KMS-11 (cell line): ENCODE measurements around the gene P2RY14.
"Not testable (repeated sequence)": the region's sequence is repeated elsewhere in the genome, so short reads cannot be mapped to it uniquely, and the experiment has no call there.

Experiments
- H2AFZ ChIP-seq: fragments of 200-600 bp; sonication (generic); 2 replicates; pipeline ENCODE4 v1.6.1; 2016; ENCODE audit warnings: antibody characterized with exemption, mixed run types, low read depth
- H3K27ac ChIP-seq: fragments of 200-600 bp; sonication (generic); 2 replicates; pipeline ENCODE4 v1.6.1; 2016; ENCODE audit warnings: mild to moderate bottlenecking, mixed run types
- H3K27me3 ChIP-seq: fragments of 200-600 bp; sonication (generic); 2 replicates; pipeline ENCODE4 v1.6.1; 2017; ENCODE audit warnings: mild to moderate bottlenecking, low read depth, mixed run types, moderate library complexity; ENCODE audit not compliant: insufficient read depth
- H3K36me3 ChIP-seq: fragments of 200-600 bp; sonication (generic); 2 replicates; pipeline ENCODE4 v1.6.1; 2017; ENCODE audit warnings: mild to moderate bottlenecking, mixed run types; ENCODE audit not compliant: insufficient read depth
- H3K4me1 ChIP-seq: fragments of 200-600 bp; sonication (generic); 2 replicates; pipeline ENCODE4 v1.6.1; 2016; ENCODE audit warnings: mild to moderate bottlenecking, low read depth, mixed run types; ENCODE audit not compliant: poor library complexity, severe bottlenecking
- H3K4me2 ChIP-seq: fragments of 200-600 bp; sonication (generic); 2 replicates; pipeline ENCODE4 v1.7.0; 2016; ENCODE audit warnings: mild to moderate bottlenecking, mixed run types
- H3K4me3 ChIP-seq: fragments of 200-600 bp; sonication (generic); IDR thresholded peaks from 2 replicates; pipeline ENCODE4 v1.6.1; 2017; ENCODE audit warnings: low read depth, low read length, mixed read lengths; ENCODE audit not compliant: insufficient read depth
- H3K79me2 ChIP-seq: fragments of 200-600 bp; sonication (generic); 2 replicates; pipeline ENCODE4 v1.6.1; 2016; ENCODE audit warnings: low read depth, mixed run types; ENCODE audit not compliant: insufficient read depth
- H3K9ac ChIP-seq: fragments of 200-600 bp; sonication (generic); 2 replicates; pipeline ENCODE4 v1.6.1; 2016; ENCODE audit warnings: mild to moderate bottlenecking, mixed run types
- H4K20me1 ChIP-seq: fragments of 200-600 bp; sonication (generic); 2 replicates; pipeline ENCODE4 v1.6.1; 2016; ENCODE audit warnings: mild to moderate bottlenecking, mixed run types; ENCODE audit not compliant: insufficient read depth
- TF ChIP-seq, protein P1 (sequence below): fragments of 200-600 bp; sonication (generic); conservative IDR thresholded peaks from 2 replicates; pipeline ENCODE4 v1.6.1; 2017; ENCODE audit warnings: low read depth, mild to moderate bottlenecking, antibody characterized with exemption, low read length, moderate library complexity, mixed read lengths

Gene P2RY14

DNA sequence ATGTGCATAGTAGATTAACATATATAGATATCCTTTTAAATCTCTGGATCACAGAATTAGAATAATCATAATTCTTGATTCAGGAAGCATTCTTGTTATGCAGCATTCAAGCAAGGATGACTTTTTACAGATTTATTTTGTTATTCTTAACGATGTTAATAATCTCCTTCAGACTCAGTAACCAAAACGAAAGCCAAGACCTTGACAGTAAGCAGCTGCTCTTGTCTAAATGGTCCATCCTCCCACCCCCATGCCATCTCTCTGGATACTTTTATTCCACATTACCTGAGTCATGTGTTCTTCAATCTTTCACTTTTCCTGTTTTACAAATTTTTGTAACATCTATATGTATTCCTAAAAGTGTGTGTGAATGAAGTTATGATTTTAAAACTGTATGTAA is 42.0 kb downstream of the P2RY14 start:
- H3K4me2 ChIP-seq, result no peak overlapping the region
- H3K4me3 ChIP-seq, result no peak overlapping the region
- no peaks in the 10 kb centered on the region for H3K79me2 ChIP-seq
- no peaks in the 10 kb centered on the region for H3K4me1 ChIP-seq
- no peak overlapping the region for H3K9ac ChIP-seq
- no peaks in the 10 kb centered on the region for H3K36me3 ChIP-seq
- TF ChIP-seq, protein P1, sequence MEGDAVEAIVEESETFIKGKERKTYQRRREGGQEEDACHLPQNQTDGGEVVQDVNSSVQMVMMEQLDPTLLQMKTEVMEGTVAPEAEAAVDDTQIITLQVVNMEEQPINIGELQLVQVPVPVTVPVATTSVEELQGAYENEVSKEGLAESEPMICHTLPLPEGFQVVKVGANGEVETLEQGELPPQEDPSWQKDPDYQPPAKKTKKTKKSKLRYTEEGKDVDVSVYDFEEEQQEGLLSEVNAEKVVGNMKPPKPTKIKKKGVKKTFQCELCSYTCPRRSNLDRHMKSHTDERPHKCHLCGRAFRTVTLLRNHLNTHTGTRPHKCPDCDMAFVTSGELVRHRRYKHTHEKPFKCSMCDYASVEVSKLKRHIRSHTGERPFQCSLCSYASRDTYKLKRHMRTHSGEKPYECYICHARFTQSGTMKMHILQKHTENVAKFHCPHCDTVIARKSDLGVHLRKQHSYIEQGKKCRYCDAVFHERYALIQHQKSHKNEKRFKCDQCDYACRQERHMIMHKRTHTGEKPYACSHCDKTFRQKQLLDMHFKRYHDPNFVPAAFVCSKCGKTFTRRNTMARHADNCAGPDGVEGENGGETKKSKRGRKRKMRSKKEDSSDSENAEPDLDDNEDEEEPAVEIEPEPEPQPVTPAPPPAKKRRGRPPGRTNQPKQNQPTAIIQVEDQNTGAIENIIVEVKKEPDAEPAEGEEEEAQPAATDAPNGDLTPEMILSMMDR, result no peak
- H3K27ac ChIP-seq, result no peak overlapping the region
- H4K20me1 ChIP-seq, result no peaks in the 10 kb centered on the region
- no peaks in the 10 kb centered on the region for H3K27me3 ChIP-seq
- no peak overlapping the region for H2AFZ ChIP-seq

DNA sequence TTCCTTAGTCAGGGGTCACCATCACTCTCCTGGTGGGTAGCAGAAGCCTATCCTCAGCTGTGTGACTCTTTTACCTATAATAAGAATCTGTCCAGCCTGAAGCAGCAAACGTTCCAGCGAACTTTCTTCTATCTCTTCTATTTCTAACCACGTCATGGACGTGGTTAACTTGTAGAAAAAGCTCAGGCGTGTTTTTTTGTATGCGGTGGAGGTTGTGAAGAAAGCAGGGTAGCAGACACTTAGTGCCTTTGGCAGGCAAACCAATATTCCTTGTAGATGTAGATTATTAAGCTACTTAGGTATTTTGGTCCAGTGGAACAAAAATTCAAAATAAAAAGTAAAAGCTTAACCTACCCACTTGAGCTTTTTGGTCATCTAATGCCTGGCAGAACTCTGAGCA is 43.5 kb downstream of the P2RY14 start:
- H3K36me3 ChIP-seq, result no peaks in the 10 kb centered on the region
- H2AFZ ChIP-seq, result no peak overlapping the region
- no peaks in the 10 kb centered on the region for H3K4me1 ChIP-seq
- H3K9ac ChIP-seq, result no peak overlapping the region
- H3K79me2 ChIP-seq, result no peaks in the 10 kb centered on the region
- no peaks in the 10 kb centered on the region for H4K20me1 ChIP-seq
- TF ChIP-seq, protein P1, result no peak
- H3K27me3 ChIP-seq, result no peaks in the 10 kb centered on the region
- H3K4me2 ChIP-seq, result no peak overlapping the region
- H3K4me3 ChIP-seq, result no peak overlapping the region
- H3K27ac ChIP-seq, result no peak overlapping the region

DNA sequence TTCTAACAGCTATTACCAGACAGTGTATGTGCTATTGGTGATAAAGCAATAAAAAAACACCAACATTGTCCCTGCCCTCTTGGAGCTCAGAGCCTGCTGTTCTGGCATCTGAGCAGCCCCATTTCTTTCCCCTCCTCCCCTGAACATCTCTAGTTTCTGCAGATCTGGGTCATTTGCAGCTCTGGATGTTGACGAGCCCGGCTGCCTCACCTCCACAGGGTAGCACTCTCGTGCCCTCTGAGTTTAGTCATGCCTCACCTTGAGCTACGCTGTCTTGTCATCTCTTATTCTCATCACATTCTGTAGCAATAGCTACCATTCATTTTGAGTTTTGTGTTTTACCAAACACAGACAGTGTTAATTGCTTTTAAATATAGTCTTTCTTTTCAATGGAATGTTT is 45.4 kb downstream of the P2RY14 start:
- no peak overlapping the region for H3K9ac ChIP-seq
- H3K36me3 ChIP-seq, result no peaks in the 10 kb centered on the region
- H4K20me1 ChIP-seq, result no peaks in the 10 kb centered on the region
- no peak overlapping the region for H3K27ac ChIP-seq
- no peak overlapping the region for H3K4me3 ChIP-seq
- TF ChIP-seq, protein P1, result no peak
- no peak overlapping the region for H3K4me2 ChIP-seq
- no peaks in the 10 kb centered on the region for H3K79me2 ChIP-seq
- no peaks in the 10 kb centered on the region for H3K27me3 ChIP-seq
- peaks cover 4% of the 10 kb centered on the region for H3K4me1 ChIP-seq
- H2AFZ ChIP-seq, result no peak overlapping the region

DNA sequence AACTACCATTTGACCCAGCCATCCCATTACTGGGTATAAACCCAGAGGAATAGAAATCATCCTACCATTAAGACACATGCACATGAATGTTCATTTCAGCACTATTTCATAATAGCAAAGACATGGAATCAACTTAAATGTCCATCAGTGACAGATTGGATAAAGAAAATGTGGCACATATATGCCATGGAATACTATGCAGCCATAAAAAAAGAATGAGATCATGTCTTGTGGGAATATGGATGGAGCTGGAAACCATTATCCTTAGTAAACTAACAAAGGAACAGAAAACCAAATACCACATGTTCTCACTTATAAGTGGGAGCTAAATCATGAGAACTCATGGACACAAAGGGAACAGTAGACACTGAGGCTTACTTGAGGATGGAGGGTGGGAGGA is 45.9 kb downstream of the P2RY14 start:
- H3K4me1 ChIP-seq, H2AFZ ChIP-seq, H3K4me3 ChIP-seq: not testable (repeated sequence)

DNA sequence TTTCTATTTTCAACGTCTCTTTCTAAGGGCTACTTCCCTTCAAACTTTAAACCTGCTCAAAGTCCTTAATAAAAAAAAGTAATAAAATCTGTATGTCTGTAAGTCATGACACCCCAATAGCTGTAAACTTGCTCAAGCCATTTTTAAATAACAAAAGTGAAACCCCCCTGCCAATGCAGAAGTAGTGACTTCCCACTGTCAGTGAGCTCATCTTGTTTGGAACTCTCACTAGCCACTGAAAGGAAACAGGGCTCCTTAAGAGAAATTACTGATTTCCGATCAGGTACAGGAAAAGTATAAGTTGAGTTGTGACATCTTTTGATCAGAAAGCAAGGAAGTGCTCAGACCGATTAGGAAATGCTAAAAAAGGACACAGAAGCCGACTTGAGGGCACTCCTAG is 47.7 kb downstream of the P2RY14 start:
- H3K27ac ChIP-seq, result no peak overlapping the region
- TF ChIP-seq, protein P1, result no peak
- H3K79me2 ChIP-seq, result no peaks in the 10 kb centered on the region
- no peak overlapping the region for H3K4me2 ChIP-seq
- H3K9ac ChIP-seq, result no peak overlapping the region
- H4K20me1 ChIP-seq, result no peaks in the 10 kb centered on the region
- peaks cover 15% of the 10 kb centered on the region for H3K4me1 ChIP-seq
- no peaks in the 10 kb centered on the region for H3K27me3 ChIP-seq
- H3K36me3 ChIP-seq, result no peaks in the 10 kb centered on the region
- no peak overlapping the region for H3K4me3 ChIP-seq
- no peak overlapping the region for H2AFZ ChIP-seq

More for the DNA sequence above, 45.9 kb downstream of the P2RY14 start:
- not testable (repeated sequence) for H3K27me3 ChIP-seq, H3K27ac ChIP-seq, H3K4me2 ChIP-seq, H3K79me2 ChIP-seq, H4K20me1 ChIP-seq, H3K36me3 ChIP-seq, H3K9ac ChIP-seq
